Femur (tissue), 1 donor: ENCODE measurements around the gene CHAD.
"Not testable (repeated sequence)": the region's sequence is repeated elsewhere in the genome, so short reads cannot be mapped to it uniquely, and the experiment has no call there.

Source experiments
- DNase-seq: peaks from one replicate; pipeline ENCODE4 v3.0.0-alpha.2; 2017

CHAD gene

GRCh38 chr17:50493744-50494143, 25.1 kb upstream of the CHAD start:
- no peak for DNase-seq

GRCh38 chr17:50492214-50492613, 23.5 kb upstream of the CHAD start:
- DNase-seq, result no peak

- DNase-seq, result no peak
Observed at GRCh38 chr17:50491505-50491904, 22.8 kb upstream of the CHAD start.

- no peak for DNase-seq
Observed at GRCh38 chr17:50488880-50489279, 20.2 kb upstream of the CHAD start.

GRCh38 chr17:50487213-50488096, 18.8 kb upstream of the CHAD start:
- DNase-seq, result no peak

GRCh38 chr17:50484386-50485155, 15.9 kb upstream of the CHAD start:
- DNase-seq, result no peak

GRCh38 chr17:50483266-50483665, 14.6 kb upstream of the CHAD start:
- no peak for DNase-seq

GRCh38 chr17:50482516-50482915, 13.8 kb upstream of the CHAD start:
- peak; percentile 92 for DNase-seq

GRCh38 chr17:50482110-50482509, 13.4 kb upstream of the CHAD start:
- no peak for DNase-seq

GRCh38 chr17:50481648-50482047, 13.0 kb upstream of the CHAD start:
- no peak for DNase-seq

GRCh38 chr17:50480854-50481490, 12.3 kb upstream of the CHAD start:
- no peak for DNase-seq

- DNase-seq, result no peak
Observed at GRCh38 chr17:50480142-50480764, 11.6 kb upstream of the CHAD start.

- DNase-seq, result peak; percentile 84
Observed at GRCh38 chr17:50479522-50480141, 11.0 kb upstream of the CHAD start.

- peak; percentile 91 for DNase-seq
Observed at GRCh38 chr17:50478391-50479381, 10.0 kb upstream of the CHAD start, which contains the start of gene RSAD1. TSS of gene RSAD1 (plus strand) at chr17:50478860. CDS start at chr17:50478885, 25 bp downstream.

GRCh38 chr17:50477976-50478375, 9.3 kb upstream of the CHAD start:
- no peak for DNase-seq

GRCh38 chr17:50476545-50477315, 8.1 kb upstream of the CHAD start:
- DNase-seq, result no peak

- not testable (repeated sequence) for DNase-seq
Observed at GRCh38 chr17:50475775-50476544, 7.3 kb upstream of the CHAD start.

GRCh38 chr17:50475362-50475761, 6.7 kb upstream of the CHAD start:
- no peak for DNase-seq

GRCh38 chr17:50474523-50474922, 5.8 kb upstream of the CHAD start:
- DNase-seq, result no peak

- DNase-seq, result no peak
Observed at GRCh38 chr17:50473901-50474300, 5.2 kb upstream of the CHAD start.
